GM06990 (cell line): ENCODE results near the gene SSBP4.

Experiments used
- DNase-seq: peaks from one replicate; pipeline ENCODE4 v3.0.0-alpha.2; 2011; ENCODE audit not compliant: insufficient read length; ENCODE audit errors: extremely low read depth
- H3K27me3 ChIP-seq: replicated peaks from 2 replicates; pipeline ENCODE4 v1.6.0; 2011; ENCODE audit warnings: low read length; ENCODE audit not compliant: control insufficient read depth, insufficient read depth
- H3K36me3 ChIP-seq: 2 replicates; pipeline ENCODE4 v1.5.1; 2011; ENCODE audit warnings: low read length; ENCODE audit not compliant: control insufficient read depth, insufficient read depth
- H3K4me3 ChIP-seq: replicated peaks from 2 replicates; pipeline ENCODE4 v1.5.1; 2011; ENCODE audit warnings: low read depth, mild to moderate bottlenecking, control low read depth, low read length
- CTCF ChIP-seq: IDR thresholded peaks from 2 replicates; pipeline ENCODE4 v1.5.1; 2011; ENCODE audit warnings: low read length, control low read depth, mild to moderate bottlenecking, inconsistent platforms; ENCODE audit not compliant: insufficient read depth, poor library complexity, severe bottlenecking

Gene SSBP4

GRCh38 chr19:18418029-18418482 is 1.1 kb upstream of the SSBP4 start:
- Histone ChIP-seq H3K4me3 (peak overlapping the region; percentile 33), H3K27me3 (no peaks in the 10 kb centered on the region), H3K36me3 (no peaks in the 10 kb centered on the region)
- no peak for DNase-seq
- TF ChIP-seq CTCF, result no peak

GRCh38 chr19:18418483-18419194 is 559 bp upstream of the SSBP4 start:
- Histone ChIP-seq H3K36me3 (no peaks in the 10 kb centered on the region), H3K4me3 (peak overlapping the region; percentile 48), H3K27me3 (no peaks in the 10 kb centered on the region)
- DNase-seq, result peak; percentile 60
- no peak for TF ChIP-seq CTCF

GRCh38 chr19:18419699-18420460 is 682 bp downstream of the SSBP4 start:
- Histone ChIP-seq H3K4me3 (peak overlapping the region; percentile 76), H3K27me3 (no peaks in the 10 kb centered on the region), H3K36me3 (no peaks in the 10 kb centered on the region)
- DNase-seq, result peak; percentile 73
- TF ChIP-seq CTCF, result no peak

GRCh38 chr19:18420930-18421329 is 1.7 kb downstream of the SSBP4 start:
- H3K4me3 ChIP-seq, result peak overlapping the region; percentile 76
- DNase-seq, result no peak
- H3K36me3 ChIP-seq, result no peaks in the 10 kb centered on the region; the same call in 1 of the 2 replicates
- no peaks in the 10 kb centered on the region for H3K27me3 ChIP-seq
- TF ChIP-seq CTCF, result no peak

GRCh38 chr19:18421371-18421959 is 2.3 kb downstream of the SSBP4 start:
- H3K4me3 ChIP-seq, result 0 out of 2 replicates have a peak overlapping the region, but pooled peaks have one; percentile 12
- TF ChIP-seq CTCF, result no peak
- H3K27me3 ChIP-seq, result no peaks in the 10 kb centered on the region
- no peaks in the 10 kb centered on the region; the same call in 1 of the 2 replicates for H3K36me3 ChIP-seq
- DNase-seq, result no peak
